H54 (cell line): ENCODE measurements around the gene PDZD8.

Experiments
- DNase-seq: peaks from one replicate; pipeline ENCODE4 v3.0.0; 2011; ENCODE audit warnings: low spot score, mixed read lengths; ENCODE audit not compliant: insufficient read length
- FAIRE-seq: peaks from 3 replicates; lab custom pipeline; 2011; peaks lifted over from hg19 to GRCh38; lab: Jason Lieb, UNC
- POLR2A ChIP-seq: IDR thresholded peaks from 2 replicates; pipeline ENCODE4 v1.6.1; 2011; ENCODE audit warnings: low read depth, mild to moderate bottlenecking, low read length

PDZD8 gene

GRCh38 chr10:117410557-117410956 lies 35.3 kb upstream of the PDZD8 start:
- no peak for FAIRE-seq
- no peak for TF ChIP-seq POLR2A
- no peak for DNase-seq

- FAIRE-seq (no peak), DNase-seq (no peak)
- no peak for TF ChIP-seq POLR2A
Observed at GRCh38 chr10:117409549-117410305, 34.5 kb upstream of the PDZD8 start.

GRCh38 chr10:117408436-117409384 lies 33.5 kb upstream of the PDZD8 start:
- TF ChIP-seq POLR2A: no peak
- FAIRE-seq (no peak), DNase-seq (no peak)

GRCh38 chr10:117405730-117406129 lies 30.5 kb upstream of the PDZD8 start:
- TF ChIP-seq POLR2A: no peak
- no peak for DNase-seq
- FAIRE-seq: no peak

- no peak for TF ChIP-seq POLR2A
- DNase-seq (no peak), FAIRE-seq (no peak)
Observed at GRCh38 chr10:117400329-117400728, 25.1 kb upstream of the PDZD8 start.

- TF ChIP-seq POLR2A: no peak
- DNase-seq: no peak
- FAIRE-seq: no peak
Observed at GRCh38 chr10:117399341-117400196, 24.3 kb upstream of the PDZD8 start.

GRCh38 chr10:117398029-117398428 lies 22.8 kb upstream of the PDZD8 start:
- FAIRE-seq: no peak
- no peak for TF ChIP-seq POLR2A
- DNase-seq: no peak

- TF ChIP-seq POLR2A: no peak
- FAIRE-seq (no peak), DNase-seq (no peak)
Observed at GRCh38 chr10:117391436-117392205, 16.4 kb upstream of the PDZD8 start.

- TF ChIP-seq POLR2A: no peak
- FAIRE-seq: no peak
- DNase-seq: no peak
Observed at GRCh38 chr10:117390420-117390819, 15.2 kb upstream of the PDZD8 start.

- TF ChIP-seq POLR2A: no peak
- DNase-seq: no peak
- FAIRE-seq: no peak
Observed at GRCh38 chr10:117386805-117387204, 11.6 kb upstream of the PDZD8 start.

GRCh38 chr10:117382861-117383260 lies 7.6 kb upstream of the PDZD8 start:
- no peak for DNase-seq
- TF ChIP-seq POLR2A: no peak
- FAIRE-seq: no peak

- no peak for FAIRE-seq
- no peak for TF ChIP-seq POLR2A
- DNase-seq: peak; percentile 34
Observed at GRCh38 chr10:117374506-117375359, 507 bp downstream of the PDZD8 start.
